PFSK-1 (cell line): ENCODE results near the gene CCDC197.

Experiments
- POLR2AphosphoS5 ChIP-seq: IDR thresholded peaks from 2 replicates; pipeline ENCODE4 v1.6.1; 2012; ENCODE audit warnings: low read depth, mild to moderate bottlenecking, control low read depth, low read length, moderate library complexity
- TAF1 ChIP-seq: IDR thresholded peaks from 2 replicates; pipeline ENCODE4 v1.6.1; 2012; ENCODE audit warnings: low read length, control low read depth, borderline replicate concordance; ENCODE audit not compliant: insufficient read depth

- TF ChIP-seq POLR2AphosphoS5 (no peak), TAF1 (no peak)
Measured at GRCh38 chr14:93949511-93950075, 47.5 kb upstream of the CCDC197 start.
